Prostate gland (tissue), 2 donors: Measurements from ENCODE around the gene ZNF629.
"Not testable (repeated sequence)": the region's sequence is repeated elsewhere in the genome, so short reads cannot be mapped to it uniquely, and the experiment has no call there.

Experiments used
- CTCF ChIP-seq, 4 experiments: fragments of 200-600 bp in 2 of 4; fragments of 450-650 bp in 2 of 4; sonication (generic) in 2 of 4; IDR thresholded peaks; 1 replicate in 3 of 4; 2 replicates in 1 of 4; pipeline ENCODE4 v1.5.1; 2016 to 2019; ENCODE audit warnings: antibody characterized with exemption in 4 of 4, mild to moderate bottlenecking in 2 of 4, moderate library complexity in 2 of 4
- POLR2A ChIP-seq: fragments of 450-650 bp; IDR thresholded peaks from one replicate; pipeline ENCODE4 v1.6.1; 2016; ENCODE audit warnings: antibody characterized with exemption, mild to moderate bottlenecking

- not testable (repeated sequence) for TF ChIP-seq CTCF (IDR thresholded peaks at IDR 0.05); POLR2A
These were observed 22.0 kb upstream of the ZNF629 start for GRCh38 chr16:30808890-30809426.
